Activated T-cell treated with anti-CD3 and anti-CD28 coated beads, Interleukin-2, amount 50 U/mL, for 72 hours (primary cell): ENCODE measurements around the gene ABCD1. TPM values are rescaled to one million over a fixed set of nuclear protein-coding genes. Genes with fewer than 3 reads are reported as not detected.
"Not testable (repeated sequence)": the region's sequence is repeated elsewhere in the genome, so short reads cannot be mapped to it uniquely, and the experiment has no call there.

Experiments
- ATAC-seq, 2 donors: fragments of 150-1000 bp; cut with Tn5 transposase; replicated peaks in 1 of 2; 2 replicates each; pipeline ENCODE4 v1.10.0; 2021; ENCODE audit warnings: moderate library complexity in 2 of 2, mild to moderate bottlenecking in 1 of 2
- DNase-seq, 2 donors: peaks; one replicate each; pipeline ENCODE4 v3.0.0; 2021 to 2022; ENCODE audit warnings: mixed read lengths in 1 of 2
- H3K27ac Mint-ChIP-seq: one replicate; pipeline ENCODE4 v1.8.0; 2022; ENCODE audit warnings: mild to moderate bottlenecking, moderate library complexity, mixed read lengths
- H3K27me3 Mint-ChIP-seq: one replicate; pipeline ENCODE4 v1.8.0; 2022; ENCODE audit warnings: low read depth, mixed read lengths
- H3K36me3 Mint-ChIP-seq, 2 donors: one replicate each; pipeline ENCODE4 v1.8.0; 2022; ENCODE audit warnings: mixed read lengths in 2 of 2, mild to moderate bottlenecking in 1 of 2; ENCODE audit not compliant: insufficient read depth in 2 of 2
- H3K4me1 Mint-ChIP-seq: one replicate; pipeline ENCODE4 v1.8.0; 2022; ENCODE audit warnings: low read depth, mixed read lengths
- H3K4me3 Mint-ChIP-seq, 2 donors: one replicate each; pipeline ENCODE4 v1.8.0; 2022; ENCODE audit warnings: mild to moderate bottlenecking in 2 of 2, mixed read lengths in 2 of 2, moderate library complexity in 2 of 2
- H3K9me3 Mint-ChIP-seq, 2 donors: one replicate each; pipeline ENCODE4 v1.8.0; 2022; ENCODE audit warnings: mixed read lengths in 2 of 2
- total RNA-seq, 2 donors: library from RNA; stranded (reverse); gene quantifications; one replicate each; pipeline ENCODE4 v1.2.3, GENCODE V29; 2022

Gene ABCD1
- total RNA-seq, 2 donors from 2014 or later, result 8.0 to 8.3 TPM

DNA sequence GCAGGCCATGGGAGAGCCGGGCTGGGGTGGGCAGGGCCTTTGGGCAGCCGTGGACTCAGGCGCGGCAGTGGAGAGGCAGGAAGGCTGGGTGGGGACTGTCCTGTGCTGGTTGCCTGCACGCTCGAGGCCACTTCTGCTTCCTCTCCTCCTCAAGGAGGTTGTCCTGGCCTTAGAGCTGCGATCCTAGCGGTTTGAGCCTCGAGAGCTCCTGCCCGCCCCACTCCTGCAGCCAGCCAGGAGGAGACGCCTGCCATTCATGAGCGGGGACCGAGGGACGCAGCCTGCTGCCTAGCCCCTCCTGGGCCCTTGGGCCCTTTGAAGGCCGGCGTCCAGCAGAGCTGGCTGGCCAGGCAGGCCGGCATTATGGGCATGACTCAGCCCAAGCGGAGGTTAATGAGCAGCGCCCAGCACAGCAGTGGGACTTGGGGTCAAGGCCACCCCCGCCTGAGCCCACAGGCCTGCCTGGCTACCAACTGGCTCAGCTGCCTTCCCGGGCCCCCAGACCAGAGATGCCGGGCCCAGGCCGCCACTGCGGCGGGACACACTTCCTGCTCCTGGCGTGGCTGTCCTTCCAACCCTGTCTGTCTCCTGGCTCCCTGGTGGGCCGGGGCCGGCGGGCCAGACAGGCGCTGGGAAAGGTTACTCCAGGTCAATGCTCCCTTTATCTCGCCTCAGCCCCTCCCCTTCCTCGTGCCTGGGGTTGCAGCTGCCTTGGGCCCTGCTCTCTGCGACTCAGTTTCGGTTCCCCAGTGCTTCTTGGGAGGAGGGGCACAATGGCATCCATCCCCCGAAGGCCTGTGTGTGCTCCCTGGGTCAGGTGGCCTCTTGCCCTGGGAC is 1.8 kb downstream of the ABCD1 start:
- ATAC-seq, result no peak
- peak; percentile 24 to 29 for DNase-seq
- Mint-ChIP-seq H3K4me3 (peak overlapping the region; percentile 65 to 67), H3K4me1 (peaks cover 30% of the 10 kb centered on the region), H3K27me3 (peaks cover 8% of the 10 kb centered on the region), H3K9me3 (peaks cover 0 to under 1% of the 10 kb centered on the region in 2 donors), H3K27ac (peak overlapping the region; percentile 33), H3K36me3 (peaks cover 0 to 3% of the 10 kb centered on the region in 2 donors)

DNA sequence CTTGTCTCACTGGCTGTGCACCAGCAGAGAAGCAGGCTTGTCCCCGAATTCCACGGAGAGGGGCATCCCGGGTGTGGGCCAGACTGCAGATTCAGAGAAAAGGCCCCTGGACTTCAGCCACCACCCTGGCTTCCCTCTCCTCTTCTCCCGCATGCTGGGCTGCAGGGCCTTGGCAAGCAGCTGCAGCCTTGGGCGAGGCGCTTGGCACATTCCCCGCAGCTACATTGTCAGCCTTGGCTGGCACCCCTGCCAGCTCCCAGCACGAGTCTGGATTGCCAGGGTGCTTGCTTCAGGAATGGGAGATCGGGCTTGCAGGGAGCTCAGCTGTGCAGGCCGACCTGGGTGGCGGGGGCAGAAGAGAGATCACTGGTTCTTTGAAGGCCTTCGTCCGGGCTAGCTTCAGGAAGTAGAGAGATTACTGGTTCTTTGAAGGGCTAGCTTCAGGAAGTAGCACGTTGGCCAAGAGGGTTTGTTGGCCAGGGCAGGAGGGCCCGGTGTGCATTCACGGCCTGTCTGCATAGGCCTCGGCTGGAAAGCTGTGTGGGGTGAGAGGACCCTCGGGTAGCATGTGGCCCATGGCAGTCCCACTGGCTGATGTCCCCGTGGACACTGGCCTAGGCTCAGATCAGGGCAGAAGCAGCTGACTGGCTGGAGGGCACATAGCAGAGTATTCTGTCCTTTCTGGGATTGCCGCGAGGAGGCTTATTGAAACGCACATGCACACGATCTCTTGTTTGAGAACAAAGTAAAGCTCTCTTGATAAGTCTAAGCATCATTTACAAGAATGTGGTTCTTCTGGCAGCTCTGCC is 2.7 kb downstream of the ABCD1 start:
- H3K27ac Mint-ChIP-seq, result peak overlapping the region; percentile 33

DNA sequence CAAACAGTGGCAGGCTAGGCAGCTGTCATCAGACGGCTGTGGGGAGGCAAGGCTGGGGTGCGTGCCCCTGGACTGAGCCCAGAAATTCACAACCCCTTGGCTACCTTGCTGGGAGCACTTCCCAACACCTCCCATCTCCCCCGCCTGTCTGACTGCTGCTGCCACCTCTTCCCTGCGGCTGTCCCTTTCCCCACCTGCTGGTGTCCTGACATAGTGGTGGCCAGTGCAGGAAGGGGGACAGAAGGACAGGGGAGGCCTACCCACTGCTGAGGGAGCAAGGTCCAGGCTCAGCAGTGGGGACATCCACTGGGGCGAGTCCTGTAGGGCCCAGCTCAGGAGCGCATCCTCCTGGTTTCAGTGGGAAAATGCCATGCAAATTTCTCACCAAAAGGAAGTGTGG is 3.4 kb downstream of the ABCD1 start:
- peaks cover 11% of the 10 kb centered on the region for H3K27me3 Mint-ChIP-seq
- H3K9me3 Mint-ChIP-seq, result peaks cover 0 to 5% of the 10 kb centered on the region in 2 donors
- no peak overlapping the region for H3K27ac Mint-ChIP-seq
- ATAC-seq (no peak), DNase-seq (no peak)
- no peak overlapping the region for H3K4me3 Mint-ChIP-seq
- peaks cover 21% of the 10 kb centered on the region for H3K4me1 Mint-ChIP-seq
- H3K36me3 Mint-ChIP-seq, result peaks cover 4% of the 10 kb centered on the region in 2 donors

More for the DNA sequence above, 2.7 kb downstream of the ABCD1 start:
- peaks cover 11% of the 10 kb centered on the region for H3K27me3 Mint-ChIP-seq
- H3K4me1 Mint-ChIP-seq, result peaks cover 28% of the 10 kb centered on the region
- H3K4me3 Mint-ChIP-seq, result peak overlapping the region; percentile 65 to 67
- no peak for DNase-seq
- H3K36me3 Mint-ChIP-seq, result peaks cover 4 to 6% of the 10 kb centered on the region in 2 donors
- peaks cover 0 to 5% of the 10 kb centered on the region in 2 donors for H3K9me3 Mint-ChIP-seq
- no peak for ATAC-seq

DNA sequence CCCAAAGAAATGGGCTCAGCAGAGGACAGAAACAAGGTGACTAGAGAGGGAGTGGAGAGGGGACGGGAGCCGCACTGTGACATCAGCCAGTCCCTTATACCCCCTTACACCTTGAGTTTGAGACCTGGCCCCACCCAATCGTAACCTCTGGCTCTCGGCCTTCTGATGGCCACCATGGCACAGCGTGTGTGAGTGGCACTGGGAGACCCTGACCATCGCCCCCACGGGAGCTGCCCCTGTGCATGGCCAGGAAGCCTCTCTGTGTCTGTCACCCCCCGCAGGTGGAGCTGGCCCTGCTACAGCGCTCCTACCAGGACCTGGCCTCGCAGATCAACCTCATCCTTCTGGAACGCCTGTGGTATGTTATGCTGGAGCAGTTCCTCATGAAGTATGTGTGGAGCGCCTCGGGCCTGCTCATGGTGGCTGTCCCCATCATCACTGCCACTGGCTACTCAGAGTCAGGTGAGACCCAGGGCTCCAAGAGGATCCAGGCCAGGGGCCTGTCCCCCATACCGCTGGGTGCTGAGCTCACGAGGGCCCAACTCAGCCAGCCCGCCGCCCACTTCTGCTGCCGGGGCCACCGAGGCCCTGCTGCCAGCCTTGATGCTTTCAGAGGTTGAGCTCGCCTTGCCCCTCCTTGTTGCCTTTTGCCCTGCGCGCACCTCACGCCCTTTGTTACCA is 4.4 kb downstream of the ABCD1 start:
- peaks cover 4% of the 10 kb centered on the region in 2 donors for H3K36me3 Mint-ChIP-seq
- ATAC-seq, result no peak
- no peak overlapping the region for H3K27ac Mint-ChIP-seq
- DNase-seq, result no peak
- peaks cover 11% of the 10 kb centered on the region for H3K27me3 Mint-ChIP-seq
- H3K4me1 Mint-ChIP-seq, result peaks cover 21% of the 10 kb centered on the region
- H3K4me3 Mint-ChIP-seq, result no peak overlapping the region
- H3K9me3 Mint-ChIP-seq, result peaks cover 0 to 5% of the 10 kb centered on the region in 2 donors

DNA sequence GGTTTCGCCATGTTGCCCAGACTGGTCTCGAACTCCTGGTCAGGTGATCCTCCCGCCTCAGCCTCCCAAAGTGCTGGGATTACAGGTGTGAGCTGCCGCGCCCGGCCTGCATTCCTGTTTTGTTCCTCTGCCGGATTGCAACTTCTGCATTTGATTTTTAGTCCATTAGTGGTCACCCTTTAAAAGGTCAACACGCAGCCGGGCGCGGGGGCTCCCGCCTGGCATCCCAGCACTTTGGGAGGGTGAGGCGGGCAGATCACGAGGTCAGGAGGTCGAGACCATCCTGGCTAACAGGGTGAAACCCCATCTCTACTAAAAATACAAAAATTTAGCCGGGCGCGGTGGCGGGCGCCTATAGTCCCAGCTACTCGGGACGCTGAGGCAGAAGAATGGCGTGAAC is 5.5 kb downstream of the ABCD1 start:
- not testable (repeated sequence) for H3K4me3 Mint-ChIP-seq, ATAC-seq, H3K27ac Mint-ChIP-seq, DNase-seq, H3K9me3 Mint-ChIP-seq, H3K36me3 Mint-ChIP-seq
- Mint-ChIP-seq H3K4me1 (peaks cover 23% of the 10 kb centered on the region), H3K27me3 (peaks cover 11% of the 10 kb centered on the region)

DNA sequence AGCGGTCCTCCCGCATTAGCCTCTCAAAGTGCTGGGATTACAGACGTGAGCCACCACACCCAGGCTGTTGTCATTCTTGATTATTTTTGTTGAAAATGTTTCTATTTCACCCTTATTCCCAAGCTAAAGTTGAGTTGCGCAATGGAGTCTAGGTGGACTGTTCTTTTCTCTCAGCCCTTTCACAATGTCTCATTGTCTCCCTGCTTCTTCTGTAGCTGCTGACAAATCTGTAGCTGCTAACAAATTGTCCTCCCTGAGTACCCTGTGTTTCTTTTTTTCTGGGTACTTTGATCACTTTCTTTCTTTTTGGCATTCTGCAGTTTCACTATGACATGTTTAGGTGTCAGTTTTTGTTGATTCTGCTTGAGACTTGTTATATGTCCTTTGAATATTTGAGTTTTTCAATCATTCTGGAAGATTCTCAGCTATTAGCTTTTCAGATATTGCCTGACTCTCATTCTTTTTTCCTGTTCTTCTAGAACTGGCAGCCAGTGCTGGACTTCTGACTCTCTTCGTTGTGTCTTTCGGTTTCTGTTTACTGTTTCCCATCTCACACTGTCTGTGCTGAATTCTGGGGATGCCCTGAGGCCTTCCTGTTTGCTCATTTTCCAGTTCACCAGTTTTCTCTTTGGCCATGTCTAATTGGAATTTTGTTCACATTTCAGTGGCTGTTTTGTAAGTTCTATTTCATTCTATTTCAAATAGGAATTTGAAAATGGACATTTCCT is 6.6 kb downstream of the ABCD1 start:
- Mint-ChIP-seq H3K36me3 (peaks cover 4 to 5% of the 10 kb centered on the region in 2 donors), H3K4me3 (peak overlapping the region in 1 of 2 donors; percentile 67), H3K4me1 (peaks cover 30% of the 10 kb centered on the region), H3K27ac (peak overlapping the region; percentile 45), H3K27me3 (peaks cover 11% of the 10 kb centered on the region), H3K9me3 (peaks cover 2 to 8% of the 10 kb centered on the region in 2 donors)
- ATAC-seq, result peak in 1 of 2 donors; percentile 43
- DNase-seq, result no peak

DNA sequence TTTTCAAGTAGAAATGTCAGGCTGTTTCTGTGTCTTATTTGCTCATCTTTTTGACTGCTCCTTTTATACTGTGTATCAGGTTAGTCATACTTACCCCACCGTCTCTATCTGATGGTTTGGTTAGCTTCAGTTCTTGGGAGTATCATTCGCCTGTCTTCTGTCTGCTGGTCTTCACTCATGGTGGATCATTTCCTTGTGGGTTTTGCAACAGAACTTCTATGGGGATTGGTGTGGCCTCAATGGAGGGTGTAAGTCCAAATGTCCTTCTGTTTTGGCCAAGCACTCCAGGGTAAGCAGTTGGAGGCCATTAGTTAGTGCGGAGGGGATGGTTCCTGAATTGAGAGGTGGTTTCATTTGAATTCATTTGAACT is 7.2 kb downstream of the ABCD1 start:
- peak overlapping the region in 1 of 2 donors; percentile 67 for H3K4me3 Mint-ChIP-seq
- H3K4me1 Mint-ChIP-seq, result peaks cover 30% of the 10 kb centered on the region
- ATAC-seq (no peak), DNase-seq (no peak)
- H3K9me3 Mint-ChIP-seq, result peaks cover 2 to 8% of the 10 kb centered on the region in 2 donors
- peak overlapping the region; percentile 61 for H3K27ac Mint-ChIP-seq
- peaks cover 11% of the 10 kb centered on the region for H3K27me3 Mint-ChIP-seq
- peaks cover 4 to 5% of the 10 kb centered on the region in 2 donors for H3K36me3 Mint-ChIP-seq

DNA sequence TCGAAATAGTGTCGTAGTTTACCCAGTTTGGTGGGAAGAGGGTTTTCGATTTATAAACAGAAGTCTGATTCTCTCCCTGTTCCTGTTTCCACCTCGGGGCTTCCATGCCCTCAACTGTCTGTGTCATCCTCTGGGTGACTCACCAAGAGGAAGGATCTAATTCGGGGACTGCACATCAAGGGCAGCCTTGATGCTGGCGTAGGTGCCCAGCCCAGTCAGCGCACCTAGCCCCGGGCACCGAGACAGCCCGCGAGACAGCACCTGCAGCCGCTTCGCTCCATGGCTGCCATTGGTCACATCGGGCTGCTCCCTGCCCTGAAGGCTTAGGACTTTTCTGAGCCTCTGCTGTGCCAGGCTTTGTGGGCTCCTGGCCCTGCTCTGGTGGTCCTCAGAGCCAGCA is 7.7 kb downstream of the ABCD1 start:
- Mint-ChIP-seq H3K4me3 (no peak overlapping the region), H3K9me3 (peaks cover 2 to 8% of the 10 kb centered on the region in 2 donors), H3K36me3 (peaks cover 4 to 5% of the 10 kb centered on the region in 2 donors), H3K27me3 (peaks cover 11% of the 10 kb centered on the region), H3K4me1 (peaks cover 24% of the 10 kb centered on the region), H3K27ac (no peak overlapping the region)
- DNase-seq (no peak), ATAC-seq (no peak)

DNA sequence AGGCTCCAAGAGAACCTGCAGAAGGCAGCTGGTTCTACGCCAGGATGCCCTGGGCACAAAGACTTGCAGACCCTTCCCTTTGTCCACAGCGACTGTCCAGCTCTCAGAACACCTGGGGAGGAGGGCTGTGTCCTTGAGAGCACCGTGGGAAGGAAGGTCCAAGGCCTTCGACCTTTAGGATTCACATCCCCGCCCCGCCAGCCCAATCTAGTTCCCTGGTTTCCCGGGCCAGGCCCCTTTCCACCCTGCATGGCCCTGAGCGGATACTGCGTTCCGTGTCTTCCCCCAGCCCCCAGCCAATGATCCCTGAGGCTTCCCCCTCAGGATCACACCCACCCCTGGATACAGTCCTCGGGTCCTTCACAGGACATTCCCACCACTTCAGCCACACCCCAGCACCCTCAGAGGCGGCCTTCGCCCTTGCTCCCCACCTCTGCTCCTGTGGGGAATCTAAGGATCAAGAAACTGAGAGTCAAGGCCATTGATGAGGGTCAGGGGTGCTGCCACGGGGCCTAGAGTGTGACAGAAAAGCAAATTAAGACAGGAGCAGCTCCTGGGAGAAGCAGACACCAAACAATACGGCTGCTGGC is 9.1 kb downstream of the ABCD1 start:
- ATAC-seq (no peak), DNase-seq (no peak)
- Mint-ChIP-seq H3K4me3 (no peak overlapping the region), H3K4me1 (peaks cover 24% of the 10 kb centered on the region), H3K36me3 (peaks cover 4 to 5% of the 10 kb centered on the region in 2 donors), H3K9me3 (peaks cover 2 to 8% of the 10 kb centered on the region in 2 donors), H3K27ac (no peak overlapping the region), H3K27me3 (peaks cover 11% of the 10 kb centered on the region)

DNA sequence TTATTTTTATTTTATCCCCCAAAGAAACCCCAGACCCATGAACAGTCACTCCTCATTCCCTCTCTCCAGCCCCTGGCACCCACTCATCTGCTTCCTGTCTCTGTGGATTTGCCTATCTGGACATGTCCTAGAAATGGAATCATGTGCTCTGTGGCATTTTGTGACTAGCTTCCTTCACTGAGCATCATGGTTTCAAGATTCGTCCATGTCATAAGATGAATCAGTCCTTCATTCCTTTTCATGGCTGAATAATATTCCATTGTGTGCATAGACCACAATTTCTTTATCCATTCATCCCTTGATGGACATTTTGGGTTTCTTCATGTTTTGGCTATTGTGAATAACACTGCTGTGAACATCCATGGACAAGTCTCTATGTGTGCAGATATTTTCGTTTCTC is 10.2 kb downstream of the ABCD1 start:
- DNase-seq (no peak), ATAC-seq (no peak)
- Mint-ChIP-seq H3K27me3 (peaks cover 7% of the 10 kb centered on the region), H3K36me3 (peaks cover 4 to 5% of the 10 kb centered on the region in 2 donors), H3K27ac (no peak overlapping the region), H3K4me1 (peaks cover 24% of the 10 kb centered on the region), H3K9me3 (peaks cover 2 to 8% of the 10 kb centered on the region in 2 donors), H3K4me3 (no peak overlapping the region)

DNA sequence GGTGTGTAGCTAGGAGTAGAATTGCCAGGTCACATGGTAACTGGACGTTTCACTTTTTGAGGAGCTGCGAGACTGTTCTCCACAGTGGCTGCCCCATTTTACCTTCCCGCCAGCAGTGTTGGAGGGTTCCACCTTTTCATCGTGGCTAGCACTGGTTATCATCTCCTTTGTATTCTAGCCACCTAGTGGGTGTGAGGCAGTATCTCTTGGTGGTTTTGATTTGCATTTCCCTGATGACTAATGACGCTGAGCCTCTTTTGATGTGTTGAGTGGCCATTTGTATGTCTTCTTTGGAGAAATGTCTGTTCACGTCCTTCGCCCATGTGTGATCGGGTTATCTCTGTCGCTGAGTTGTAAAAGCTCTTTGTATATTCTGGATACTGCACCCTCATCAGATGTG is 10.6 kb downstream of the ABCD1 start:
- DNase-seq, result peak in 1 of 2 donors; percentile 11
- Mint-ChIP-seq H3K27me3 (peaks cover 7% of the 10 kb centered on the region), H3K4me1 (peaks cover 27% of the 10 kb centered on the region), H3K27ac (no peak overlapping the region), H3K4me3 (no peak overlapping the region), H3K36me3 (peaks cover 4 to 5% of the 10 kb centered on the region in 2 donors), H3K9me3 (peaks cover 2 to 8% of the 10 kb centered on the region in 2 donors)
- ATAC-seq, result peak; percentile 66 to 71
